Upper lobe of right lung (tissue), 1 donor: ENCODE measurements around the gene RNH1. TPM values are rescaled to one million over a fixed set of nuclear protein-coding genes. Genes with fewer than 3 reads are reported as not detected.

ENCODE experiments used
- ATAC-seq: fragments of 200-7000 bp; cut with Tn5 transposase; one replicate; pipeline ENCODE4 v1.9.1; 2020; ENCODE audit warnings: mild to moderate bottlenecking, moderate library complexity
- DNase-seq: peaks from one replicate; pipeline ENCODE4 v3.0.0-alpha.2; 2020
- H3K27ac ChIP-seq: fragments of 200-600 bp; one replicate; pipeline ENCODE4 v1.8.0; 2022
- H3K27me3 ChIP-seq: fragments of 200-600 bp; one replicate; pipeline ENCODE4 v1.8.0; 2022; ENCODE audit warnings: mild to moderate bottlenecking
- H3K36me3 ChIP-seq: fragments of 200-600 bp; one replicate; pipeline ENCODE4 v1.8.0; 2022
- H3K4me1 ChIP-seq: fragments of 200-600 bp; one replicate; pipeline ENCODE4 v1.8.0; 2022
- H3K4me3 ChIP-seq: fragments of 200-600 bp; one replicate; pipeline ENCODE4 v1.8.0; 2022; ENCODE audit warnings: mild to moderate bottlenecking
- H3K9me3 ChIP-seq: fragments of 200-600 bp; one replicate; pipeline ENCODE4 v1.8.0; 2022
- CTCF ChIP-seq: fragments of 200-600 bp; IDR thresholded peaks from one replicate; pipeline ENCODE4 v1.8.0; 2022; ENCODE audit warnings: antibody characterized with exemption
- intact Hi-C: fragments of 100-400 bp; cut with DNase I; formaldehyde crosslinking; loops from one replicate; pipeline ENCODE4 v1.11.0; 2022
- total RNA-seq: library from RNA; stranded (reverse); fragmentation: NEBNext Ultra II Directional; extraction: Animal tissue kit (Norgen Biotek cat#: 25700); gene quantifications from one replicate; pipeline ENCODE4 v1.2.1, GENCODE V29; 2021
- donor health status: DM: no; HTN: yes; CAD: no; lungs with severe emphysema.

RNH1 gene
- total RNA-seq, 1 donor from 2014 or later: 245 TPM

DNA sequence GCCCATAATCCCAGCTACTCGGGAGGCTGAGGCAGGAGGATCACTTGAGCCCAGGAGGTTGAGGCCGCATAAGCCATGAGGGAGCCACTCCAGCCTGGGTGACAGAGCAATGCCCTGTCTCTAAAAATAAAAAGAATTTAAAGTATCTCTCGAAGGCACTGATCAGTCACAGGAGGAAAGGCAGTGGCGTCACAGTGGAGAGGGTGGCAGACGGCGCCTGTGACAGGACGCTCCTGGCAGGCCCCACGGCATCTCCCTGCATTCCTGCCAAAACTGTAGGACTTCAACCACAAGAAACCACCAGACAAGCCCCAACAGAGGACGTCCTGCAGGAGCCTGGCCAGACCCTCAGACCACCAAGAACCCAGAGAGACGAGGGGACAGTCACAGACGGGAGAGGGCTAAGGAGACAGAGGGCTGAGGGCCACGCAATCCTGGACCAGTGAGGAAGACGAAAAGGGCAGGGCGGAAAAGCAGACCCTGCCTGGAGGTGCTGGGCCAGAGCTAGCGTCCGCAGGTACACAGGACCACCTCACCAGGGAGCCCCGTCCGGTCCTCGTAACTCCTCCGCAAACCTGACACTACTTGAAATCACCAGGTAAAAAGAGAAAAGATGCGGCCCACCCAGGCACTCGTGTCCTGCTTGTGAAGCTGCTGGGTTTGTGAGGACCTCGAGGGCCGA, 5.9 kb downstream of the RNH1 start:
- peaks cover 60% of the 10 kb centered on the region for H3K36me3 ChIP-seq
- DNase-seq: no peak
- no peak overlapping the region for H3K27ac ChIP-seq
- no peaks in the 10 kb centered on the region for H3K9me3 ChIP-seq
- intact Hi-C loops: no loop called here
- H3K27me3 ChIP-seq: no peaks in the 10 kb centered on the region
- H3K4me3 ChIP-seq: no peak overlapping the region
- no peak for TF ChIP-seq CTCF
- ATAC-seq: no peak
- peaks cover 38% of the 10 kb centered on the region for H3K4me1 ChIP-seq

DNA sequence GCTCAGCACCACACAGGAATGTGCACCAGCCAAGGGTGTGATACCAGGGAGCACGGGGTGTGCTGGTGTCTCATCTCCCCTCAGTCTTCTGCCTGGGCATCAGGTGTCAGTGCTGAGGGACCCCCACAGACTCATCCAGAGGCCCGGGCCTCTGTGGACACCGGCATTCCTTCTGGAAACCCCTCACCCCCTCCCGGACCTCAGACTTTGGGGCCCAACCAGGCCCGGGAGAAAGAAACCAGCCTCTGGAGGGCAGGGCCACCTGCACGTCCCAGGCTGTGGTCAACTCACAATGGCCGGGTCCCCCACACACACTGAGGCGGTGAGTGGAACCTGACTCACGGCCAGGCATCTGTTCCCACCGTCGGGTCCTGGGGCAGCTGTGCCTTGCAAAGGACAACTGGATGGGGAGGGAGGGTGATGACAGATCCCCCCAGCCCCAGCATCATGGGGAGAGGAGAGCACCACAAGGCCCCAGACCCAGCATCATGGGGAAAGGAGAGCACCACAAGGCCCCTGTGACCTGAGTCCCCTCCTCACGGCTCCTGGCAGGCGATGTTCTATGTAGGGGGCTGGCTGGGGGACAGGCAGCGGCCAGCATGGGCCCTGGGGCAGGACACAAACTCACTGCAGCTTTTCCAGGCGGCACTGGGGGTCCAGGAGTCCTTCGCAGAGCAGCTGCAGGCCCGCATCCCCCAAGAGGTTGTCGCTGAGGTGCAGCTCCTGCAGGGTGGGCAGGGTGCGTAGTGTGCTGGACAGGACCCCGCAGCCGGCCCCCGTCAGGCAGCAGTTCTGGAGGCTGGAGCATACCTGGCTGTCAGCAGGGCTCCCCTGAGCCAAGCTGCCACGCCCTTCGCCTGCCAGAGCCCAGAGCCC, 7.6 kb downstream of the RNH1 start:
- ATAC-seq (no peak), DNase-seq (no peak)
- H3K27me3 ChIP-seq: no peaks in the 10 kb centered on the region
- intact Hi-C loops: no loop called here
- peaks cover 77% of the 10 kb centered on the region for H3K36me3 ChIP-seq
- H3K4me1 ChIP-seq: peaks cover 24% of the 10 kb centered on the region
- no peak overlapping the region for H3K27ac ChIP-seq
- TF ChIP-seq CTCF: no peak
- H3K9me3 ChIP-seq: no peaks in the 10 kb centered on the region
- no peak overlapping the region for H3K4me3 ChIP-seq

- TF ChIP-seq CTCF: no peak
- Histone ChIP-seq H3K27ac (no peak overlapping the region), H3K9me3 (no peaks in the 10 kb centered on the region), H3K4me1 (peaks cover 16% of the 10 kb centered on the region), H3K36me3 (peaks cover 86% of the 10 kb centered on the region), H3K4me3 (no peak overlapping the region), H3K27me3 (no peaks in the 10 kb centered on the region)
- DNase-seq: peak; percentile 64
- intact Hi-C loops: no loop called here
- no peak for ATAC-seq
Observed at GRCh38 chr11:498297-499181, 8.5 kb downstream of the RNH1 start.

GRCh38 chr11:497565-498296, 9.3 kb downstream of the RNH1 start:
- ATAC-seq (no peak), DNase-seq (peak; percentile 62)
- Histone ChIP-seq H3K36me3 (peaks cover 94% of the 10 kb centered on the region), H3K4me3 (no peak overlapping the region), H3K27me3 (no peaks in the 10 kb centered on the region), H3K27ac (no peak overlapping the region), H3K9me3 (no peaks in the 10 kb centered on the region), H3K4me1 (peaks cover 8% of the 10 kb centered on the region)
- no peak for TF ChIP-seq CTCF
- intact Hi-C loops: no loop called here
